Measurements from ENCODE around the gene SLC30A2. TPM values are rescaled to one million over a fixed set of nuclear protein-coding genes. Genes with fewer than 3 reads are reported as not detected.

The SLC30A2 gene
- total RNA-seq, 1 experiment from 2014 or later = not detected

DNA sequence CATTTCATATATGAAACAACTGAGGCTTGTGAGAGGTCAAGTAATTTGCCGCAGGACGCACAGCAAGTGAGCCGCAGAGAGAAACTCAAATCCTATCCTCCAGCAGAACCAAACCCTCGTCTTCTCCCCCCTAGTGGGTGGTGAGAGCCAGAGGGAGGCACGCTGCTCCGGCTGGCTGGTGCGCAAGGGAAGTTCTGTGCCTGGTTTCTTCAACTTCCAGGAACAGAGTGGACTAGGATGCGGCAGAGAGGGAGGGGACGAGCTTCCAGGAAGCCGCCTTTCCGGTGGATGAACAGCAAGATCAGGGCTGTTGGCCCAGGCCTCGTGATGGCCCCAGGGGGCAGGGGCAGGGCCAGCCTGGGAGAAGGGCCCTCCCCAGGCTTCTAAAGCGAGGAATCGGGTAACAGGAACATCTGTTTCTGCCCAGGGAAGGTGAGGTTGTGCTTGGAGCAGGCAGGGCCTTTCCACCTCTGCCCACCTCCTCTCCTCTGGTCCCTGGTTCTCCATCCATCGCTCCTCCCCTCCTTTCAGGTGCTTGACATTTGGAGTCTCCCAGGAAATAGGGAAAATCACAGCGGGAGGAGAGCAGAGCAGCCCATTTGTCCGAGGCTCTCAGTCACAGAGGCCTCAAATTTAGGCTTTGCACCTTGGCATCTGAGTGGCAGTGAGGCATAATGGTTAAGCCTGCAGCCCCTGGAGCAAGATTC is 48.9 kb upstream of the SLC30A2 start:
- Histone ChIP-seq H3K4me1 (ENCODE audit: control insufficient read depth in 1 of 2, insufficient read depth in 2 of 2, low read length in 2 of 2) (no peaks in the 10 kb centered on the region), H3K27me3 (ENCODE audit: insufficient read depth, low read length) (no peaks in the 10 kb centered on the region), H4K20me1 (ENCODE audit: insufficient read depth) (no peaks in the 10 kb centered on the region), H3K27ac (ENCODE audit: low read depth, low read length) (no peak overlapping the region), H3K79me2 (ENCODE audit: insufficient read depth, low read length) (no peaks in the 10 kb centered on the region), H3K9me2 (ENCODE audit: insufficient read depth) (no peaks in the 10 kb centered on the region), H3K9ac (ENCODE audit: low read length) (no peak overlapping the region), H3K4me2 (ENCODE audit: low read length) (no peak overlapping the region), H3K9me3 (ENCODE audit: control insufficient read depth in 1 of 2, insufficient read depth in 1 of 2, low read depth in 1 of 2, low read length in 2 of 2) (no peaks in the 10 kb centered on the region), H2AFZ (ENCODE audit: low read depth, low read length, poor library complexity, severe bottlenecking) (no peak overlapping the region), H3K4me3 (replicated peaks in 1 of 2; ENCODE audit: low read depth in 1 of 2, low read length in 2 of 2) (no peak overlapping the region), H3K36me3 (ENCODE audit: control insufficient read depth in 1 of 2, insufficient read depth in 2 of 2, low read length in 2 of 2) (no peaks in the 10 kb centered on the region)
- POLR2A ChIA-PET = no interaction called here
- ATAC-seq = no peak
- intact Hi-C loops (cut with micrococcal nuclease) = no loop called here
- BruUV-seq (replicated peaks) = no TSS peak
- DNase-seq (ENCODE audit: low read depth, low spot score) = no peak
- RAD21 ChIA-PET (ENCODE audit: low non-redundant PET in 1 of 2, low total read pairs in 2 of 2, uncharacterized antibody in 2 of 2, unreplicated experiment in 2 of 2) = no interaction called here
- TF ChIP-seq POLR2A (IDR thresholded peaks at IDR 0.05; ENCODE audit: borderline replicate concordance, extremely low read depth, insufficient read depth, insufficient read length) (no peak), SIN3A (IDR thresholded peaks at IDR 0.05; ENCODE audit: low read depth) (no peak), EGR1 (IDR thresholded peaks at IDR 0.05; ENCODE audit: low read depth) (no peak), RAD21 (IDR thresholded peaks at IDR 0.05; ENCODE audit: low read depth) (no peak), SP1 (IDR thresholded peaks at IDR 0.05; ENCODE audit: low read depth) (no peak), EZH2phosphoT487 (IDR thresholded peaks at IDR 0.05; ENCODE audit: borderline replicate concordance) (no peak), POLR2AphosphoS5 (IDR thresholded peaks at IDR 0.05; ENCODE audit: low read depth, low read length) (no peak)
- TF ChIP-seq, protein P1, sequence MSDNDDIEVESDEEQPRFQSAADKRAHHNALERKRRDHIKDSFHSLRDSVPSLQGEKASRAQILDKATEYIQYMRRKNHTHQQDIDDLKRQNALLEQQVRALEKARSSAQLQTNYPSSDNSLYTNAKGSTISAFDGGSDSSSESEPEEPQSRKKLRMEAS (IDR thresholded peaks at IDR 0.05) = no peak
- TF ChIP-seq, protein P2, sequence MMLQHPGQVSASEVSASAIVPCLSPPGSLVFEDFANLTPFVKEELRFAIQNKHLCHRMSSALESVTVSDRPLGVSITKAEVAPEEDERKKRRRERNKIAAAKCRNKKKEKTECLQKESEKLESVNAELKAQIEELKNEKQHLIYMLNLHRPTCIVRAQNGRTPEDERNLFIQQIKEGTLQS (IDR thresholded peaks at IDR 0.05) = no peak
- CTCF ChIA-PET = no interaction called here

DNA sequence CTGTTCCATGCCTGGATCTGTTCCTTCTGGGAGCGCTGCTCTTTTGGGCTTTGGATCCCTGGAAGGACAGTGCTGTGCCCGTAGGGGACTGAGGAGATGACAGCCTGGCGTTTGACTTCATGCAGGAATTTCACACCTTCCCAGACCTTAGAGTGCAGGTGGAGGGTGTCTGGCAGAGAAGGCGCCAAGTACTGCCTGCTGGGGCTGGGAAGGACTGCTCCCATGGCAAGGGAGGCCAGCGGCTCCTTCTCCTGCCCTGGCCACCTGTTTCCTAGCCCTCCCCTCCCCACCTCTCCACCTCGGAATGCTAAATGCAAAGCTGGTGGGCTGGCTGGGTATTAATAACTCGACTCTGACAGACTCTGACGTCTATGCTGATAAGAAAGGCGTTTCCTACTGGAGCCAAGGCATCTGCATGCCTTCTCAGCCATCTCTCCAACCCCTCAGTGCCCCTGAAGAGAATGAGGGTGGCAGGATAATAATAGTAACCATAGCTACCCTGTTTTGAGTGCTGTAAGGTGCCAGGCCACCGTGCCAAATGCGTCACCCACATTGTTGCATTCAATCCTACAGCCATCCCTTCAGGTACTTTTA is 48.3 kb upstream of the SLC30A2 start:
- Histone ChIP-seq H3K36me3 (ENCODE audit: control insufficient read depth in 1 of 2, insufficient read depth in 2 of 2, low read length in 2 of 2) (no peaks in the 10 kb centered on the region), H3K27me3 (ENCODE audit: insufficient read depth, low read length) (no peaks in the 10 kb centered on the region), H3K4me3 (replicated peaks in 1 of 2; ENCODE audit: low read depth in 1 of 2, low read length in 2 of 2) (no peak overlapping the region), H2AFZ (ENCODE audit: low read depth, low read length, poor library complexity, severe bottlenecking) (no peak overlapping the region), H3K79me2 (ENCODE audit: insufficient read depth, low read length) (no peaks in the 10 kb centered on the region), H3K9me3 (ENCODE audit: control insufficient read depth in 1 of 2, insufficient read depth in 1 of 2, low read depth in 1 of 2, low read length in 2 of 2) (no peaks in the 10 kb centered on the region), H3K27ac (ENCODE audit: low read depth, low read length) (no peak overlapping the region), H3K9ac (ENCODE audit: low read length) (no peak overlapping the region), H4K20me1 (ENCODE audit: insufficient read depth) (no peaks in the 10 kb centered on the region), H3K4me1 (ENCODE audit: control insufficient read depth in 1 of 2, insufficient read depth in 2 of 2, low read length in 2 of 2) (no peaks in the 10 kb centered on the region), H3K4me2 (ENCODE audit: low read length) (no peak overlapping the region), H3K9me2 (ENCODE audit: insufficient read depth) (no peaks in the 10 kb centered on the region)
- POLR2A ChIA-PET = no interaction called here
- CTCF ChIA-PET = no interaction called here
- ATAC-seq (no peak), DNase-seq (ENCODE audit: low read depth, low spot score) (no peak)
- intact Hi-C loops (cut with micrococcal nuclease) = no loop called here
- TF ChIP-seq CEBPB (IDR thresholded peaks at IDR 0.05; ENCODE audit: low read depth) (no peak), TCF7L2 (IDR thresholded peaks at IDR 0.05; ENCODE audit: borderline replicate concordance, extremely low read depth, insufficient read depth, insufficient read length) (no peak), FOSL1 (IDR thresholded peaks at IDR 0.05; ENCODE audit: low read depth) (no peak), JUND (IDR thresholded peaks at IDR 0.05) (no peak)
- TF ChIP-seq, protein P3, sequence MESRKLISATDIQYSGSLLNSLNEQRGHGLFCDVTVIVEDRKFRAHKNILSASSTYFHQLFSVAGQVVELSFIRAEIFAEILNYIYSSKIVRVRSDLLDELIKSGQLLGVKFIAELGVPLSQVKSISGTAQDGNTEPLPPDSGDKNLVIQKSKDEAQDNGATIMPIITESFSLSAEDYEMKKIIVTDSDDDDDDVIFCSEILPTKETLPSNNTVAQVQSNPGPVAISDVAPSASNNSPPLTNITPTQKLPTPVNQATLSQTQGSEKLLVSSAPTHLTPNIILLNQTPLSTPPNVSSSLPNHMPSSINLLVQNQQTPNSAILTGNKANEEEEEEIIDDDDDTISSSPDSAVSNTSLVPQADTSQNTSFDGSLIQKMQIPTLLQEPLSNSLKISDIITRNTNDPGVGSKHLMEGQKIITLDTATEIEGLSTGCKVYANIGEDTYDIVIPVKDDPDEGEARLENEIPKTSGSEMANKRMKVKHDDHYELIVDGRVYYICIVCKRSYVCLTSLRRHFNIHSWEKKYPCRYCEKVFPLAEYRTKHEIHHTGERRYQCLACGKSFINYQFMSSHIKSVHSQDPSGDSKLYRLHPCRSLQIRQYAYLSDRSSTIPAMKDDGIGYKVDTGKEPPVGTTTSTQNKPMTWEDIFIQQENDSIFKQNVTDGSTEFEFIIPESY (IDR thresholded peaks at IDR 0.05; ENCODE audit: extremely low read depth, insufficient replicate concordance, low read length) = no peak
- BruUV-seq (replicated peaks) = no TSS peak
- RAD21 ChIA-PET (ENCODE audit: low non-redundant PET in 1 of 2, low total read pairs in 2 of 2, uncharacterized antibody in 2 of 2, unreplicated experiment in 2 of 2) = no interaction called here
